Measurements from ENCODE around the gene CBX1. TPM values are rescaled to one million over a fixed set of nuclear protein-coding genes. Genes with fewer than 3 reads are reported as not detected.

Gene CBX1
- total and polyA plus RNA-seq, 2 of the 8 experiments (the other 6 are each of a cell fraction or from before 2014, with no cell fraction given) = 38.7 to 173 TPM

DNA sequence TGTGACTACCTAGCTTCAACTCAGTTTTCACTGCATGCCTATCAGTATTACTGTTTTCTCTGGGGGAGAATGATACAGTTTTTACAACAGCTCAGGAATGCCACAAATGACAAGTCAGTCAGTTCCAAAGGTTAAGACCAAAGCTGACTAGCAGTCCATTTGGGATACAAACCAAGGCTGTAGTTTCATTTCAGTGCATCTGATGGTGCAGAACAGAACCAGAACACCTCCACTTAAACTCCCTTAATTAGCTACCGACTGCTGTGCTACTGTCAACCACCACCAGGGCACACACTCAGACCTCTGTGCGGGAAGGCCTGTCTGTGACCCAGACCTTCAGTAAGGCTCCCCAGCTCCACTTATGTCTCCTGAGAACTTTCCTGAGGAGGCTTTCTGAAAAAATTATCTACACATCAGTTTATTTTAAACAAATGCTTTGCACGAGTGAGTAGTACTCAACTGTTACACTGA lies 32.8 kb downstream of the CBX1 start:
- Histone ChIP-seq H4K20me1 (replicated peaks in 1 of 2; ENCODE audit: control insufficient read depth in 1 of 2, insufficient read depth in 2 of 2, low read length in 2 of 2) (peaks cover 9 to 20% of the 10 kb centered on the region in 2 experiments), H3K27me3 (replicated peaks in 1 of 4; ENCODE audit: control insufficient read depth in 3 of 4, extremely low read depth in 1 of 4, insufficient read depth in 3 of 4, low read length in 3 of 4) (no peaks in the 10 kb centered on the region), H3K4ac (replicated peaks; ENCODE audit: insufficient read length, low read depth, low read length) (no peak overlapping the region), H3K23ac (ENCODE audit: insufficient read length) (no peak overlapping the region), H4K5ac (ENCODE audit: insufficient read length, low read depth, low read length) (no peak overlapping the region), H3K4me2 (ENCODE audit: insufficient read depth in 1 of 2, low read depth in 2 of 2, low read length in 2 of 2) (no peak overlapping the region), H3K4me1 (replicated peaks in 1 of 4; ENCODE audit: control insufficient read depth in 3 of 4, insufficient read depth in 4 of 4, low read length in 3 of 4) (peaks cover 0 to 2% (median 0%) of the 10 kb centered on the region in 4 experiments; a peak in 1 of 7 replicates), H3K9ac (replicated peaks in 1 of 4; ENCODE audit: extremely low read depth in 1 of 4, low read depth in 3 of 4, low read length in 3 of 4) (no peak overlapping the region), H3K18ac (ENCODE audit: extremely low read depth, low read length) (no peak overlapping the region), H3K56ac (replicated peaks; ENCODE audit: insufficient read length, low read depth, low read length) (no peak overlapping the region), H3K27ac (ENCODE audit: low read depth, low read length) (no peak overlapping the region), H3K79me2 (ENCODE audit: control insufficient read depth in 1 of 2, insufficient read depth in 2 of 2, low read length in 2 of 2) (no peaks in the 10 kb centered on the region; a peak in 1 of 4 replicates), H4K91ac (replicated peaks; ENCODE audit: insufficient read length, low read length) (no peak overlapping the region), H2BK120ac (replicated peaks; ENCODE audit: low read depth, low read length) (no peak overlapping the region), H2BK15ac (ENCODE audit: low read length) (no peak overlapping the region), H2BK20ac (ENCODE audit: low read length) (no peak overlapping the region), H3K23me2 (ENCODE audit: low read depth, low read length) (no peaks in the 10 kb centered on the region), H3K79me1 (ENCODE audit: low read depth, low read length) (no peaks in the 10 kb centered on the region; the same call in 1 of the 2 replicates), H2BK12ac (ENCODE audit: low read depth, low read length) (no peak overlapping the region), H3K4me3 (ENCODE audit: extremely low read depth in 1 of 4, insufficient read depth in 2 of 4, low read depth in 3 of 4, low read length in 4 of 4) (no peak overlapping the region), H3K9me3 (ENCODE audit: insufficient read depth in 2 of 2, low read depth in 1 of 2, low read length in 1 of 2) (no peaks in the 10 kb centered on the region), H2BK5ac (ENCODE audit: low read depth, low read length) (no peak overlapping the region), H3K14ac (ENCODE audit: insufficient read length) (no peak overlapping the region), H2AK5ac (ENCODE audit: low read depth, low read length) (no peak overlapping the region), H3K36me3 (ENCODE audit: control insufficient read depth in 2 of 4, insufficient read depth in 4 of 4, low read length in 3 of 4) (peaks cover 5 to 54% (median 26%) of the 10 kb centered on the region in 4 experiments), H4K8ac (ENCODE audit: extremely low read depth, insufficient read depth, low read length) (no peak overlapping the region), H2AFZ (ENCODE audit: low read length) (no peak overlapping the region)
- ChIA-PET POLR2A (ENCODE audit: partially characterized antibody) (interaction anchor here (0.7 to 41.8 kb wide), 11 partner anchors 8 to 127 kb away, joined by 3 to 1227 read pairs (median 5); partner anchors contain the start of genes CDK5RAP3, COPZ2, NFE2L1 and PNPO), CTCF (ENCODE audit: partially characterized antibody) (interaction anchor here (0.5 to 5.9 kb wide), 33 partner anchors 11 to 226 kb away, joined by 3 to 78 read pairs (median 5); partner anchors contain the start of genes COPZ2 and NFE2L1)
- DNase-seq (ENCODE audit: low read depth in 1 of 2, low spot score in 2 of 2) (peak in 1 of 2 experiments; percentile 62), FAIRE-seq (no peak)
- WGBS, 2 experiments (ENCODE audit: extremely low coverage in 1 of 2, insufficient coverage in 1 of 2, insufficient read length in 1 of 2, insufficient replicate concordance in 2 of 2, low coverage in 1 of 2, low lambda C conversion rate in 2 of 2, missing lambda C conversion rate in 1 of 2) = 80% methylated on average over 3 of the region's 3 CpGs; no CpG with 5 or more reads in 1 of the 2 experiments
- TF ChIP-seq, protein P1, sequence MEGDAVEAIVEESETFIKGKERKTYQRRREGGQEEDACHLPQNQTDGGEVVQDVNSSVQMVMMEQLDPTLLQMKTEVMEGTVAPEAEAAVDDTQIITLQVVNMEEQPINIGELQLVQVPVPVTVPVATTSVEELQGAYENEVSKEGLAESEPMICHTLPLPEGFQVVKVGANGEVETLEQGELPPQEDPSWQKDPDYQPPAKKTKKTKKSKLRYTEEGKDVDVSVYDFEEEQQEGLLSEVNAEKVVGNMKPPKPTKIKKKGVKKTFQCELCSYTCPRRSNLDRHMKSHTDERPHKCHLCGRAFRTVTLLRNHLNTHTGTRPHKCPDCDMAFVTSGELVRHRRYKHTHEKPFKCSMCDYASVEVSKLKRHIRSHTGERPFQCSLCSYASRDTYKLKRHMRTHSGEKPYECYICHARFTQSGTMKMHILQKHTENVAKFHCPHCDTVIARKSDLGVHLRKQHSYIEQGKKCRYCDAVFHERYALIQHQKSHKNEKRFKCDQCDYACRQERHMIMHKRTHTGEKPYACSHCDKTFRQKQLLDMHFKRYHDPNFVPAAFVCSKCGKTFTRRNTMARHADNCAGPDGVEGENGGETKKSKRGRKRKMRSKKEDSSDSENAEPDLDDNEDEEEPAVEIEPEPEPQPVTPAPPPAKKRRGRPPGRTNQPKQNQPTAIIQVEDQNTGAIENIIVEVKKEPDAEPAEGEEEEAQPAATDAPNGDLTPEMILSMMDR (IDR thresholded peaks at IDR 0.05; ENCODE audit: control extremely low read depth in 1 of 3, insufficient read depth in 1 of 3, low read depth in 1 of 3, low read length in 3 of 3) = peak; percentile 60 to 74 (median 69)
- TF ChIP-seq POLR2AphosphoS5 (IDR thresholded peaks at IDR 0.05; ENCODE audit: low read depth, low read length) (0 out of 2 replicates have a peak, but pooled peaks have one; percentile 26), RAD21 (IDR thresholded peaks at IDR 0.05 in 1 of 2, conservative IDR thresholded peaks at IDR 0.05 in 1 of 2; ENCODE audit: low read depth in 2 of 2, low read length in 2 of 2) (peak; percentile 39 to 51), SIN3A (conservative IDR thresholded peaks at IDR 0.05 in 1 of 2, IDR thresholded peaks at IDR 0.05 in 1 of 2; ENCODE audit: low read depth in 1 of 2, low read length in 2 of 2) (no peak)
